Stimulated activated CD8-positive, alpha-beta memory T cell treated with anti-CD3 and anti-CD28 coated beads, Interleukin-15, amount 100 ng/mL, for 1 hour (primary cell): Measurements from ENCODE around the gene FAM20C.

ENCODE experiments used
- DNase-seq: peaks from one replicate; pipeline ENCODE4 v3.0.0-alpha.2; 2020; ENCODE audit warnings: low read depth

Gene FAM20C

GRCh38 chr7:191981-192649 is at the start of gene FAM20C:
Gene FAM20C, plus strand, starts transcription at chr7:192571. Its CDS starts 629 bp downstream, at chr7:193200.
- DNase-seq = peak; percentile 1

GRCh38 chr7:143145-143751 is 49.1 kb upstream of the FAM20C start:
- no peak for DNase-seq

GRCh38 chr7:143811-144453 is 48.4 kb upstream of the FAM20C start:
- no peak for DNase-seq

- DNase-seq = no peak
These were observed 47.9 kb upstream of the FAM20C start for GRCh38 chr7:144454-144826.

GRCh38 chr7:145863-146262 is 46.5 kb upstream of the FAM20C start:
- no peak for DNase-seq

GRCh38 chr7:148543-148931 is 43.8 kb upstream of the FAM20C start:
- no peak for DNase-seq

- DNase-seq = peak; percentile 89
These were observed 43.2 kb upstream of the FAM20C start for GRCh38 chr7:148932-149790.

GRCh38 chr7:149791-150636 is 42.4 kb upstream of the FAM20C start:
- DNase-seq = no peak

GRCh38 chr7:150811-151221 is 41.6 kb upstream of the FAM20C start:
- DNase-seq = no peak

GRCh38 chr7:151346-152050 is 40.9 kb upstream of the FAM20C start:
- DNase-seq = no peak

GRCh38 chr7:152702-153391 is 39.5 kb upstream of the FAM20C start:
- no peak for DNase-seq

- no peak for DNase-seq
These were observed 38.8 kb upstream of the FAM20C start for GRCh38 chr7:153604-154003.

GRCh38 chr7:154096-154799 is 38.1 kb upstream of the FAM20C start:
- DNase-seq = no peak

- DNase-seq = no peak
These were observed 36.9 kb upstream of the FAM20C start for GRCh38 chr7:155469-155900.

GRCh38 chr7:156111-157007 is 36.0 kb upstream of the FAM20C start:
- no peak for DNase-seq

- DNase-seq = no peak
These were observed 35.4 kb upstream of the FAM20C start for GRCh38 chr7:157008-157310.

- DNase-seq = no peak
These were observed 34.4 kb upstream of the FAM20C start for GRCh38 chr7:157771-158625.

- DNase-seq = no peak
These were observed 33.6 kb upstream of the FAM20C start for GRCh38 chr7:158771-159170.
